Measurements from ENCODE around the gene TTC1.
"Not testable (repeated sequence)": the region's sequence is repeated elsewhere in the genome, so short reads cannot be mapped to it uniquely, and the experiment has no call there.

The TTC1 gene

DNA sequence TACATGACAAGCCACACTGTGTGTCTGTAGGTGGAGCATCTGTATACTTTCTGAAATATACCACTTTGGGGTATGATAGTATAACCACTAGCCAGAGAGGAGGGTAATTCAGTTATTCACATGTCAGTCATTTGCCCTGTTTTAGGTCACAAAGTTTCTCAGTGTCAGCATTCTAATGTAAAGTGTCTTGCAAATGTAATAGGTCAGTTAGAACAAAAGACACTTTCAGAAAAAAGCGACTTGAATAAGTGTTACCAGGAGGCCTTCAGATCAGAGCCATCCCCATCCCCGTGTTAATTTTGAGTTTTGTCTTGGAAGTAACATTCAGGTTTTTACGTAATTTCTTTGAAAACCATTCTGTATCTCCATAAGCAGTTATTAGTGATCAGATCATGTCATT lies 33.7 kb downstream of the TTC1 start:
- DNase-seq (ENCODE audit: low spot score): no peak

DNA sequence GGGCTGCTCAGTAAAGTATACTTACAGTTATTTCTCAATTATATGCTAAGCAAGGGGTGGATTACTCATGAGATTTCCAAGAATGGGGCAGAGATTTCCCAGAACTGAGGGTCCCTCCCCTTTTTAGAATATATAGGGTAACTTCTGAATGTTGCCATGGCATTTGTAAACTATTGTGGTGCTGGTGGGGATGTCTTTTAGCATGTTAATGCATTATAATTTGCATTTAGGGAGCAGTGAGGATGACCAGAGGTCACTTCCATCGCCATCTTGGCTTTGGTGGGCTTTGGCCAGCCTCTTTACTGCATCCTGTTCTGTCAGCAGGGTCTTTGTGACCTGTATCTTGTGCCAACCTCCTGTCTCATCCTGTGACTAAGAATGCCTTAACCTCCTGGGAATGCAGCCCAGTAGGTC lies 35.5 kb downstream of the TTC1 start:
- no peak for DNase-seq (ENCODE audit: low spot score)

DNA sequence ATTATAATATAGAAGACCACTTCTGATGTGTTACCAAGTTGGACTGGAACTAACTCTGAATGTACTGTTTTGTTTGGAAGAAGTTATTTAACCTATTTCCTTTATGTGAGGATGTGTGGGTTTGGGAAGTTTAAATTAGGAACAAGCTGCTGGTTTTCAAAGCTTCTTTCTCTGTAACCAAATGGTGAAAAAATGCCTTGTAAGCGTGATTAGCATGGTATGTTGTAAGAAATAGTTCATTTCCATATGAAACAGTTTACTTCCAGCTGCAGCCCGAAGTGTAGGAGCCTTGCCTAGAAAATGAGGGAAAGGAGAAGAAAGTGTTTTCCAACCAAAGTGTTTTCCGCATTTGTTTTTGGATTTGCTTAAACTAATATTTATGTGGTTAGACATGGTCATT lies 36.0 kb downstream of the TTC1 start:
- no peak for DNase-seq (ENCODE audit: low spot score)

DNA sequence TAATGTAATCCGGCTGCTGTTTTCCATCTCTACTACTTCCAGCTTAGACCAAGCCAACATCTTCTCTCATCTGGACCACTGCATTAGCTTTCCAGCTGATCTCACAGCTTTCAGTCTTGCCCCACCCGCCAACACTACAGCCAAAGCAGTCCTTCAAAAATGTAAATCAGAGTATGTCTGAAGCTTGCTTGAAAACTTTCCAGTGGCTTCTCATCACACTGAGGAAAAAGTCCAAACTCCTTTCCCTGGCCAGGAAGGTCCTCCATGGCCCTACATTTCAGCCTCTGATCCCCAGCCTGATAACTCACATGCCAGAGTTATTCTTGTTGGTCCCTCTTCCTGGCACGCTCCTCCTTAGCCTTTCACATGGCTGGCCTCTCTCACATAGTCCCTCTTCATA lies 38.5 kb downstream of the TTC1 start:
- DNase-seq (ENCODE audit: low spot score): no peak

DNA sequence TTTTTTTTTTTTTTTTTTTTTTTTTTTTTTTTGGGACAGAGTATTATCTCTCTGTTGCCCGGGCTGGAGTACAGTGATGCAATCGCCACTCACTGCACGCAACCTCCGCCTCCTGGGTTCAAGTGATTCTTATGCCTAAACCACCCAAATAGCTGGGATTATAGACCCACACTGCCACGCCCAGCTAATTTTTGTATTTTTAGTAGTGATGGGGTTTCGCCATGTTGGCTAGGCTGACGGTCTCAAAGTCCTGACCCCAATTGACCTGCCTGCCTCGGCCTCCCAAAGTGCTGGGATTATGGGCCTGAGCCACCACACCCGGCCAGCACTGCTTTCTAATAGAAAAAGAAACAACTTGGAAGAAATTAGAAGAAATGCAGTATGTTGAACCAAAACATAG lies 39.2 kb downstream of the TTC1 start:
- no peak for DNase-seq (ENCODE audit: low spot score)

DNA sequence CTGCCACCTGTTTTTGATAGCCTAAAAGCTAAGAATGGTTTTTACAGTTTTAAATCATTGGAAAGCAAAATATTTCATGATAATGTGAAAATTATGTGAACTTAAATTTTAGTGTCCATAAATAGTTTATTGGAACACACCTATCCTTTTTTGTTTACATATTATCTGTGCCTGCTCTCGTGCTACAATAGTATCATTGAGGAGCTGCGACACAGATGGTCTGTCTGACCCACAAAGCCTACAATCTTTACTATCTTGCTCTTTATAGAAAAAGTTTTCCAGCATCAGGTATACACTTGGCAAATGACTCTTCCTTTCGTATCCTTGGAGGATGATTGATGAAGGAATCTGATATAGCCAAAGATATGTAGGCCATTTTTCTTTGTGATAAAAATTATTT lies 40.2 kb downstream of the TTC1 start:
- DNase-seq (ENCODE audit: low spot score): no peak

DNA sequence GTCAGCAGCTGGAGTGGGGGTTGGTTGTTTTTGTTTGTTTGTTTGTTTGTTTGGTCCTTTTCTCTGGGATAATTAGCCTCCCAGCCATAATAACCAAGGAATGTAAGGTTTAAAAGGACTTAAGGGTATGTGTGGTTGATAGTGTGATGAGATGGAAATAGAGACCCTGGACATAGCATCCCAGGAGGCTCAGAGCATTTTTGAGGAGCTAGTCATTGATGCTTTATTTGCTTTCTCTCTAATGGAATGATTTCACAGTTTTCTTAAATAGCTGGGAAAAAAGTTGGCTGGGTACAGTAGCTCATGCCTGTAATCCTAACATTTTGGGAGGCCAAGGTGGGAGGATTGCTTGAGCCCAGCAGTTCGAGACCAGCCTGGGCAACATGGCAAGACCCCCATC lies 45.1 kb downstream of the TTC1 start:
- DNase-seq (ENCODE audit: low spot score): no peak

DNA sequence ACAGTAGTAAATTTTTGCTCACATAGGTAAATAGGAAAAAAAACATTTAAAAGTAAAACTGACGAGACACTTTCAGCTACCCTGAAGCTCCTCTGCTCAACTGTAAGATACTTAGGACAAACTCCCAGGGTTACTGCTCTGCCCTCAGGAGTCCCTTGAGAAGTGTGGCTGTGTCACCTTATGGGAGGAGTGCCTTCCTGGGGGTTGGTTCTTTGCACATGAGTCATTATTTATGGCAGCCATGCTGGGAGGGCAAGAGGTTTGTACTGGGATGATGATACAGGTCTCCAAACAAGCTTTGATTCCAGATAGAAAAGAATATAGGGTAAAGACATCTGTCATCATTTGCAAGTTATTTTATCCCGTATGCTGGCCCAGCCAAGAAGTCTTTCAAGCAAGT lies 45.9 kb downstream of the TTC1 start:
- no peak for DNase-seq (ENCODE audit: low spot score)

DNA sequence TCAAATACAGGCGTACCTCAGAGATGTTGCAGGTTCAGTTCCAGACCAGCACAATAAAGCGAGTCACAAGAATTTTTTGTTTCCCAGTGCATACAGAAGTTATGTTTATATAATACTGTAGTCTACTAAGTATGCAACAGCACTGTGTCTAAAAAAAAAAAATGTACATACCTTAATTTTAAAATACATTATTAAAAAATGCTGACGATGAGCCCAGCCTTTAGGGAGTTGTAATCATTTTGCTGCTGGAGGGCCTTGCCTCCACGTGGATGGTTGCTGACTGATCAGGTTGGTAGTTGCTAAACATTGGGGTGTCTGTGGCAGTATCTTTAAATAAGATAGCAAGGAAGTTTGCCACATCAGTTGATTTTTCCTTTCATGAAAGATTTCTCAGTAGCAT lies 48.3 kb downstream of the TTC1 start:
- DNase-seq (ENCODE audit: low spot score): no peak

DNA sequence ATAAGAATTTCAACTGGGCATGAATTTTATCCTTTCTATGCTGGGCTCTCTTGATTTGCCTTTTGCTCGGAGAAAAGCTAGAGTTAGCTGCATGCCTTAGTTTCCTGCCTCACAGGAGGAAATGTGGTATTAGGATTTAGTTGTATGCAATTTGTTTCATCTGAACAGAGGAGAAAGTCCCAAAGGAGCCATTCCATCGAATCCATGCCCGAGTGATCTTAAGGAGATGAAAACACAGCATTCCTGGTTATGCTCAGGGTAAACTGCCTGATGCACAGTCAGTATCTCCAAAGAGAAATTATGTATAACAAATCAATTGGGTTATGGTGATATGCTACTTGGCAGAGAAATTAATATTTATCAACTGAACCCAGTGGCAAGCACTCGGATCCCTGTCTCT lies 51.1 kb downstream of the TTC1 start:
- DNase-seq (ENCODE audit: low spot score): no peak

DNA sequence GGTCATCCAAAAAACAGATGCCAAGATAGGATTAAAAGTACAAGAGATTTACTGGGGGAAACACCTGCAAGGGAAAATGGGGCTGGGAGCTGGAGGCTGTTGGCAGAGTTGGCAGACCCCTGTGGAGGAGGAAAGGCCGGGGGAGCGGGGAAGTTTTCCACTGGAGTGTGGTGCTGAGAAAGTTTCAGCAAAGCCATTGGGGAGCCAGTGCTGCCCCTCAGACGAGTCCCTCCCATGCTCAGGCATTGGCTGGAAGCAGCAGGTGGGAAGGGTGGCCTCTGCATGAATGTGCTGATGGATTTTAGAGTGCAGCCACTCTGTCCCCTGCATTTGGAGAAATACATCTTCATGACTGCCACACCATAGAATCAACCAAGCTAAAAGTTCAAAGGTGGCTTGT lies 52.8 kb downstream of the TTC1 start:
- DNase-seq (ENCODE audit: low spot score): no peak

DNA sequence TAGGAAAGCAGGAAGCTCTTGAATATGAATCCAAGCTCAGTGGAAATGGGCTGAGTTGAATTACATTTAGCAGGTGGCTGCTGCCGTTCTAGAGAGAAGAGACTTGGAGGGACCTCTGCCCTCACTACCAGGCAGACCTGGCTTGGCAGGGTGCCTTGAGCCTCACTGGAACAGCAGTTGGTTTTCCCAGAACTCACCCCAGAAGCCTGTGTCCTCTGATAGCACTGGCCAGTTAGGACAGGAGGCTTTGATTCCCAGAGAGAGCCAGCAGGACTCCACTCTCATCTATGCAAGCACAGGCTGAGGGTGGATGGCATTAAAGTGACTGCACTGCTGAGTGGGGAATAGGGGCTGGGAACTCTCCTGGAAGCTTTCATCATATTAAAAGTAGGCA lies 55.5 kb downstream of the TTC1 start:
- no peak for DNase-seq (ENCODE audit: low spot score)

DNA sequence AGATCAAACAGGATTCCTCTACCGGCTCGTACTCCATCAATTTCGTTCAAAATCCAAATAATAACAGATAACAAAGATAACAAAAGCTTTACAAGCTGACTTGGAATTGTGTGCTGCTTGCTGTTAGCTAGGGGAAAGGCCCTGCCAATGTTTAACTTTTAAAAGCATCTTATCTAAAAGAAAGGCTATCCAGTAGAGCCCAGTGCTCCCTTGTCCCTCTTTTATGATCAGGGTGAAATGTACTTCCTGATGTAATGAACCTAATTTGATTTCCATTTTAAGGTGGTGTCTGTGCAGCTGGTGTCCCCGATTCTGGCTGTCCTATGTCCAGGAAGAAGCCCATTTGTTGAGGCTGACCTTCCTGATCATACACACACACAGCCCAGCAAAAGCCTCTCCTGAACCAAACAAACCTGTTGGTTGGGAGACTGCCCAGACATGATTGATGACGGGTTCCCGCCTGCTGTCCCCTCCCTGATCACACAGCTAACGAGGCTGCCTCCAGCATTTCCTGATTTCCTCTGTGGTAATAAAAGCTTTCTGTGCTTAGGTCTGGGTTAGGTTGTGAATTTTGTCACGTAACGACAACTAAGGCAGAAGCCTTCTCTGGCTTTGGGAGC lies 56.2 kb downstream of the TTC1 start:
- no peak for DNase-seq (ENCODE audit: low spot score)

DNA sequence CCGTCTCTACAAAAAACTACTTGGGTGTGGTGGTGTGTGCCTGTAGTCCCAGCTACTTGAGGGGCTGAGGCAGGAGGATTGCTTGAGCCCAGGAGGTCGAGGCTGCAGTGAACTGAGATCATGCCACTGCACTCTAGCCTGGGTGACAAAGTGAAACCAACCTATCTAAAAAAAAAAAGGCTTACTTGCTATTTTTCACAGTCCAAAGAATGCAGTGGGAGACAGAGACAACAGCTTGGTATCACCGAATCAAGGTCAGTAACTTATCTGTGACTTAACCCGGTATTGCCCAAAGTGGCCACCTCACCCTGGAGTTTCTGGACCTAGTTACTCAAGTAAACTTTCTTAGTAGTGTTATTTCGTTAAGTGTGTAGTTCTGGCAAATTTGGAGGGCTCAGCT lies 60.2 kb downstream of the TTC1 start:
- DNase-seq (ENCODE audit: low spot score): not testable (repeated sequence)

DNA sequence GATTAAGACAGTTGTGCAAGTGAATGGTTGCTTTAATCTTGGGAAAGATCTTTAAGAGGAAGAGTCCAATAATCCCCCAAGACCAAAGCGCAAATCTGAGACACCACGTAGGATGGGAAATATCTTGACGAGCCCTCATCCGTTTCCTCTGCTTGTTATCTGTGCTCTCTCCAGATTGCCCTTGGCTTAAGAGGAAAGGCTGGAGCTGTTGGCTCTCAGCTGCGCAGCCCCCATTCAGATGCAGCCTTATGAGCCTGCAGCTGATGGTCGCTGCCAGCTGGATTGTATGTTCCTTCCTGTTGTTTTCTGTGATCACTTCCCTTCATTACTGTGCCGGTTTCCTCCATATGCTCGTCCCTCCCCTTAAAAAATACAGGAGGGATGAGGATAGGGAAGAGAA lies 62.6 kb downstream of the TTC1 start:
- no peak for DNase-seq (ENCODE audit: low spot score)

DNA sequence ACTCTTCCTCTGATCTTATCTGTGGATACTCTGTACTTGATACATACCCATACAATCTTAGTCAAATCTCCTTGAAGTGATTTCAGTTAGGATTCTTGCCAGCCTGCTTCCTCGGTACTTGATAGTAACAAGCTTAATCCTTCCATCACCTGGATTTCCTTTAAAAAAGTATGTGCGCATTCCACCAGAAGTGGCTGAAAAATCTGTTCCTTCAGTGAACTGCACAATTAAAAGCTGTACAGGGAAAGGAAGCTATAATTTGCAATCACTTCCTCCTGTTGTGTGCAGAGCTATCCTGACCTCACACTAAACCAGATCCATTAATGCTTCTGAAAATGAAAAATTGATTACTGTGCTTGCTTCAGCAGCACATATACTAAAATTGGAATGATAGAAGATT lies 63.0 kb downstream of the TTC1 start:
- no peak for DNase-seq (ENCODE audit: low spot score)

DNA sequence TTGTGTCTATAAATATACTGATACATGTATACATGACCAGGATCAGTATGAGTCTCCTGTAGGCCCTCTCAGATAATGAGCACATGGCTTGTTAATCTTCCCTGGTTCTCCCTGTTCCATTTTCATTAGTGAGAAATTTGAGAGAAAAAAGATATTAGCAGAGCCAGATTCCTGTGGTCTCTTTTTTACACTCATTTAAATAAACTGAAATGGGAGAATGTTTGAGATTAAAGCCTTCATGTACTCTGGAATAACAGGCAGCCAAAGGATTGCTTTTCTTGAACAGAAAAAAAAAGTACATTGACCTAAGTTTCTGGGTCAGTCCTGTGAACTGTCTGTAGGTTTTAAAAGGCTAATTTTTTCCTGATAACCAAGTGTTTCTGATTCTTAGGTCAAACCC lies 66.1 kb downstream of the TTC1 start:
- no peak for DNase-seq (ENCODE audit: low spot score)

DNA sequence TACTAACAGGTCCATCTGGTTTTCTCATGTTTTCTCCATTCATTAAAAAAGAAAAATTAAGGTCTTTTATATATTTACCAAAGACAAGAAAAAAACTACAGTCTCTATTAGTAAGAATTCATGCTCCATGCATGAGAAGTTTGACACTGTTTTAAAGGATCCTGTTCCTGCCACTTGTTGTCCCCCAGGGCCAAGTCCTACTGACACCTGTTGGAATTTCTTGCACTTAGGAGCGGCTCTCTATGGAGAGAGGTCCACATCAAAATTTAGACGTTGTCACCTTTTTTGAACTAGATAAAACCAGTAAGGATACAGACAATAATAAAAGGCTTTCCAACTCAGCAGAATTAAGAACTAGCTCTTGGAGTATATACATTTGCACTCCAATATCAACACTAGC lies 68.1 kb downstream of the TTC1 start:
- no peak for DNase-seq (ENCODE audit: low spot score)

DNA sequence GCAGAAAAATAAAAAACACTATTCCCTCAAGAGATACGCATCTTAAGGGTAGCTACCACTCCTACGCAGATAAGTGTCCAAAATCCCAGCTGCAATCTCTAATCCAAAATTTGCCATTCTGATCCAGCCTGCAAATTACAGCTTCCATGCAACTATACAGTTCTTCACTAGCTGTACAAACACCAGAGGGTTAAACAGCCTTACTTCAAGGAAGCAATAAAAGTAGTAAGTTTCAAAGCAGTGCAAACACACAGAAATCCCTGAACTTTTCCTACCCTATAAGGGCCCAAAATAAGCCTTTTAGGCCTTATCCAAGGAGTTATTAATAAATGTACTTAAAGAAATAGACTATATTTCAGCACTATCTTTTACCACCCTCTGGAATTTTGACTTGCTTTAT lies 70.8 kb downstream of the TTC1 start:
- DNase-seq (ENCODE audit: low spot score): no peak

DNA sequence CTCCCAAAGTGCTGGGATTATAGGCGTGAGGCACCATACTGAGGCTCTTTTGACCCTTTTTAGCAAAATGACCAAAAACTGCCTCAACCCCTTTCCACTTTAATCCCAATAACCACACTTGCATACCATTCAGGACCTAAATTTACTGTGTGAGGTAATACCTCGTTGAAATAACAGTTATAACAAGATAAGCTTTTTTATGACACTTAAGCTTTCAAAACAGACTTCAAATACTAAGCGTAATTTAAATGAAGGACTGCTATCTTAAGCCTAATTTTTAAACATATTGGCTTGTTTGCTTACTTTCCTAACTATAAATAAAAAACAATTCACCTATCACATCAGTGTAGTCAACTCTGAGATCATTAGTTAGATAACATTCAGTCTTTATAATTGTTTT lies 72.6 kb downstream of the TTC1 start:
- no peak for DNase-seq (ENCODE audit: low spot score)

DNA sequence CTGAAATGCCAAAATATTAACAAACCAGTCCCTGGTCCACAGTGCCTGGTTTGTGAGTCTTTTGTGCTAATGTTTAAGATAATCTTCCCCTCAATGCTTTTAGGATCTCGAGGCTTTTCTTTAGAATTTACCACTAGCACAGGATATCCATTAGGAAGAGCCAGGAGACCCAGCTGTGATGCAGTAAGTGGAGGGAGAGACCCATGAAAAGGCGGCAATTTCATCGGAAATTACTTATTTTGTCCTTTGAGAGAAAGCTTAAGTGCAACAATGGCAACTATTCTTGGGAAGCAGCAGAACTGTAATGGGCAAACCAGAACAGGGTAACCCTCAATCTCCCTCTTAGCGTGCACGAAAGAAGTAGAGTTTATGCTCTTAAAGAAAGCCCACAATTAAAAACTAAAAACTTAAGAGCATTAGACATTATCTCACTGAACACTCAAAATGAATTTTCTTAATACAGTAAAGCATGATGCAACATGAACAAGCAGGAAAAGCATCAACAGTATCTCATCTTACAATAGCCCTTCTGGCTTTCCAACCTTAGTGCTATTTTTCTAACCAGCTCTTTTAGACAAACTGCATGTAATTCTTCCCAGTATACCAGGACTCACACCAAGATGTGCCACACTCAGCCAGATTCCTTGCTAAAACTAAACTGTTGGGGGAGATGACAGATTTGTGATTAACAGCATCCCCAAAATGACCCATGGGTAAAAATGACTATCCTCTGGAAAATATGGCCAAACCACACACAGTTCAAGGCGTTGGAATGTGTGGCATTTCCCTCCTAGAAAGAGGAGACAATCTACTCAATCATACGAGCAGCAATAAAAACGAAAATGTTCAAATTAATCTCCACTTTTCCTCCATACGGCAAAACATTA lies 73.9 kb downstream of the TTC1 start:
- DNase-seq (ENCODE audit: low spot score): no peak

DNA sequence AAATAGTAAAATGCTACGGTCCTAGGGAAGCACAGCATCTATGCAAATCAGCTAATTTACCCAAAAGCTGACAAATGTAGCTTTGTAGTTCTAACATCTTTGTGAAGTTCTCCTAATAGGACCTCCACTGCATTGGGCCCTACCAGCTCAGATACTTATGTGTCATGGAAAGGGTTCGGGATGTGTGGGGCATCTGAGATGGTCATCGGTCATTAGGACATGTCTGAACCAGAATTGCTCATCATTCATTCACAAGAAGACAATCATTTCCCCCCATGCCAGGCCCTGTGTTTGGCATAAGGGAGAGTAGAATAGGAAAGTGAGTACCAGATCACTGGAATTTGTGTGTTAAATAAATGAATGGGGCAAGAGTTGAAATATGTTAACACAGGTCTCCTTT lies 74.6 kb downstream of the TTC1 start:
- no peak for DNase-seq (ENCODE audit: low spot score)

DNA sequence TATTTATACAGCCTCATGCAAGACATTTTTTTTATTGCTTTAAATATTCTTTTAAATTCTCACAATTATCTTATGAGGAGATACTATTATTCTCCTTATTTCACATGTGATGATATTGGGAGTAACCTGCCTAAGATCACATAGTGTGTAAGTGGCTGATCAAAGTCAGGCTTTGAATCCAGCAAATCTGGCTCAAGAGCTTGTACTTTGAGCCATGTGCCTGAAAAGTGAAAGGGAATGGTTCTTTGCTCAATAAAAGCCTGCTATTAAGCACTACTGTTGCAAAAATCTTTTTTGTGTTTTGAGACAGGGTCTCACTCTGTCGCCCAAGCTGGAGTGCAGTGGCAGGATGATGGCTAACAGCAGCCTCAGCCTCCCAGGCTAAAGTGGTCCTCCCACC lies 75.2 kb downstream of the TTC1 start:
- DNase-seq (ENCODE audit: low spot score): no peak

DNA sequence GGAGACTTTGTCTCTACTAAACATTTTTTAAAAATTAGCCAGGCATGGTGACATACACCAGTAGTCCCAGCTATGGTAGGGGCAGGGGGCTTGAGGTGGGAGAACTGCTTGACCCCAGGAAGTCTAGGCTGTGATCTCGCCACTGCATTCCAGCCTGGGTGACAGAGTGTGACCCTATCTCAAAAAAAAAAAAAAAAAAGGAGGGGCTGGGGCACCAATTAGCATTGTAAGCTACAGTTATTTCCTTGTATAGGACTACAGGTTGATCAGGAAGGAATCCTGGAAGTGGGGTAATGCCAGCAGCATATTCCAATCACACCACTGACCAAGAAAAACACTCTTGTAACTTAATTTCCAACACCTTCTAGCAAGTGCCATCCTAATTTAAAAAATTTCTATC lies 78.3 kb downstream of the TTC1 start:
- no peak for DNase-seq (ENCODE audit: low spot score)

All from NAMALWA (cell line).